Testis (tissue), 3 donors: ENCODE data around the gene CFAP157. TPM values are rescaled to one million over a fixed set of nuclear protein-coding genes. Genes with fewer than 3 reads are reported as not detected.

Experiments used
- DNase-seq: peaks from one replicate; pipeline ENCODE4 v3.0.0-alpha.2; 2019
- H3K27ac ChIP-seq, 2 donors: fragments of 200-600 bp; sonication (generic); one replicate each; pipeline ENCODE4 v1.5.1; 2019
- H3K27me3 ChIP-seq: fragments of 200-600 bp; sonication (generic); one replicate; pipeline ENCODE4 v1.5.1; 2019
- H3K36me3 ChIP-seq: fragments of 200-600 bp; sonication (generic); one replicate; pipeline ENCODE4 v1.5.1; 2017; ENCODE audit warnings: low read depth; ENCODE audit errors: missing control alignments
- H3K4me1 ChIP-seq: fragments of 200-600 bp; sonication (generic); one replicate; pipeline ENCODE4 v1.5.1; 2019
- H3K4me3 ChIP-seq, 2 donors: fragments of 200-600 bp; sonication (generic); one replicate each; pipeline ENCODE4 v1.5.1; 2017 to 2019
- H3K9me3 ChIP-seq: fragments of 200-600 bp; sonication (generic); one replicate; pipeline ENCODE4 v1.5.1; 2017
- POLR2A ChIP-seq: fragments of 450-650 bp; IDR thresholded peaks from one replicate; pipeline ENCODE4 v1.6.1; 2017; ENCODE audit warnings: antibody characterized with exemption, mild to moderate bottlenecking, moderate library complexity
- WGBS, 2 donors: methylation state at CpG; one replicate each; pipeline ENCODE4 v1.1.5; 2018; 5-methylcytosine and 5-hydroxymethylcytosine counted together
- intact Hi-C: fragments of 100-400 bp; cut with DNase I; formaldehyde crosslinking; loops from one replicate; pipeline ENCODE4 v1.15.1; 2023; ENCODE audit warnings: low total_unique reads
- polyA plus RNA-seq: library from polyadenylated mRNA; stranded (reverse); fragments of 350-450 nt; fragmentation: Illumina TruSeq; extraction: RNeasy Lipid Tissue Mini Kit (QIAGEN cat#74804); gene quantifications from one replicate; pipeline ENCODE4 v1.2.3, GENCODE V29; 2014; ENCODE audit warnings: low read depth, low replicate concordance; ENCODE audit not compliant: insufficient read depth
- total RNA-seq, 2 donors: library from RNA; depleted of rRNA; stranded (reverse); fragments of >200 nt; gene quantifications; one replicate each; pipeline ENCODE4 v1.2.3, GENCODE V29; 2016
- TF ChIP-seq, protein P1 (sequence below), 3 experiments: fragments of 450-650 bp in 2 of 3; fragments of 200-600 bp in 1 of 3; sonication (generic) in 1 of 3; IDR thresholded peaks; one replicate each; pipeline ENCODE4 v1.5.1; 2016 to 2019; ENCODE audit warnings: antibody characterized with exemption in 3 of 3, mild to moderate bottlenecking in 2 of 3, moderate library complexity in 1 of 3

The CFAP157 gene
- total and polyA plus RNA-seq, 3 donors from 2014 or later, result 11.6 to 30.6 (median 26.5) TPM

- Histone ChIP-seq H3K36me3 (no peaks in the 10 kb centered on the region), H3K27ac (no peak overlapping the region), H3K9me3 (no peaks in the 10 kb centered on the region), H3K27me3 (no peaks in the 10 kb centered on the region), H3K4me3 (no peak overlapping the region), H3K4me1 (no peaks in the 10 kb centered on the region)
- WGBS, 2 donors, result 92 to 95% methylated on average over 23 of the region's 23 CpGs
- intact Hi-C loops, result no loop called here
- DNase-seq, result no peak
- no peak for TF ChIP-seq POLR2A
- TF ChIP-seq, protein P1, sequence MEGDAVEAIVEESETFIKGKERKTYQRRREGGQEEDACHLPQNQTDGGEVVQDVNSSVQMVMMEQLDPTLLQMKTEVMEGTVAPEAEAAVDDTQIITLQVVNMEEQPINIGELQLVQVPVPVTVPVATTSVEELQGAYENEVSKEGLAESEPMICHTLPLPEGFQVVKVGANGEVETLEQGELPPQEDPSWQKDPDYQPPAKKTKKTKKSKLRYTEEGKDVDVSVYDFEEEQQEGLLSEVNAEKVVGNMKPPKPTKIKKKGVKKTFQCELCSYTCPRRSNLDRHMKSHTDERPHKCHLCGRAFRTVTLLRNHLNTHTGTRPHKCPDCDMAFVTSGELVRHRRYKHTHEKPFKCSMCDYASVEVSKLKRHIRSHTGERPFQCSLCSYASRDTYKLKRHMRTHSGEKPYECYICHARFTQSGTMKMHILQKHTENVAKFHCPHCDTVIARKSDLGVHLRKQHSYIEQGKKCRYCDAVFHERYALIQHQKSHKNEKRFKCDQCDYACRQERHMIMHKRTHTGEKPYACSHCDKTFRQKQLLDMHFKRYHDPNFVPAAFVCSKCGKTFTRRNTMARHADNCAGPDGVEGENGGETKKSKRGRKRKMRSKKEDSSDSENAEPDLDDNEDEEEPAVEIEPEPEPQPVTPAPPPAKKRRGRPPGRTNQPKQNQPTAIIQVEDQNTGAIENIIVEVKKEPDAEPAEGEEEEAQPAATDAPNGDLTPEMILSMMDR (IDR thresholded peaks at IDR 0.05), result no peak
Observed at GRCh38 chr9:127682351-127683136, 24.2 kb upstream of the CFAP157 start.

DNA sequence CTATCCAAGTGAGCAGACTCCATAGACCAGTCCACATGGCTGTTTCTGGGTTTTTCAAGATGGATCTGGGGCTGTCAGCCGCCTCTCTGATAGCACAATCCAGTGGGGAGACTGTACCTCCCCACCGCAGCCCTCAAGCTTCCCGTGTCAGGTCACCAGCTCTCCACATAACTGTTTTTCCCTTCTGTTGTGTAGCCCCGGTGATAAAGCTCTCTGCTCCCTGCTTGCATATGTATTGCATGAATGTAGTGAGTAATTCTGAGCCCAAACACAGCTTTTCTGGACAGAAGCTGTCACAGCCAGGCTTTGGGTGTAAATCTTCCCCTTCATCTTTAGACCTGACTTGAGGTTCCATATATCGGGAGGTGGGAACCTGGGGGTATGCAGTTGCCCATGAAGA, 23.1 kb upstream of the CFAP157 start:
- DNase-seq, result no peak
- Histone ChIP-seq H3K4me3 (no peak overlapping the region), H3K27me3 (no peaks in the 10 kb centered on the region), H3K4me1 (no peaks in the 10 kb centered on the region), H3K36me3 (no peaks in the 10 kb centered on the region), H3K9me3 (no peaks in the 10 kb centered on the region), H3K27ac (no peak overlapping the region)
- no peak for TF ChIP-seq POLR2A
- TF ChIP-seq, protein P1 (IDR thresholded peaks at IDR 0.05), result no peak
- 91 to 92% methylated on average over 5 of the region's 5 CpGs for whole genome bisulfite sequencing, 2 donors
- intact Hi-C loops, result no loop called here

DNA sequence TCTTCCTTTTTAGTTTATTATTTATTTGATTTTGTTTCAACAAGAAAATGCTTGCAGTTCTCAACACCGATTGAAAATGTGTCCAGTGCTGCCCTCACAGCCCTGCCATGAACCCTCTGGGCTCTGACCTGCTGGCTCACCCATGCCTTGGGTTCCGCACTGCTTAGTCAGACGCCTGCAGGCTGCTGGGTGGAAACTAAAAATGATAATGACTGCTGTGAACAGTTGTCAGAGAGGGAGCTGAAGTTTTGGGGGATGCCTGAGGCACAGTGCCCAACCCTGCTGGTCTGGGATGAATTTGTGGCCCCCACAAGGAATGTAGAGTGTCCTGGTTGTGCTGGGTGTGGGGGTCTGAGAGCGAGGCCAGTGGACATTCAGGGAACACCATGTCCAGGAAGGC, 22.2 kb upstream of the CFAP157 start:
- Histone ChIP-seq H3K27me3 (no peaks in the 10 kb centered on the region), H3K36me3 (no peaks in the 10 kb centered on the region), H3K9me3 (no peaks in the 10 kb centered on the region), H3K4me3 (no peak overlapping the region), H3K27ac (no peak overlapping the region), H3K4me1 (no peaks in the 10 kb centered on the region)
- DNase-seq, result no peak
- WGBS, 2 donors, result 83 to 89% methylated on average over 4 of the region's 4 CpGs
- intact Hi-C loops, result no loop called here
- TF ChIP-seq, protein P1 (IDR thresholded peaks at IDR 0.05), result no peak
- TF ChIP-seq POLR2A, result no peak

DNA sequence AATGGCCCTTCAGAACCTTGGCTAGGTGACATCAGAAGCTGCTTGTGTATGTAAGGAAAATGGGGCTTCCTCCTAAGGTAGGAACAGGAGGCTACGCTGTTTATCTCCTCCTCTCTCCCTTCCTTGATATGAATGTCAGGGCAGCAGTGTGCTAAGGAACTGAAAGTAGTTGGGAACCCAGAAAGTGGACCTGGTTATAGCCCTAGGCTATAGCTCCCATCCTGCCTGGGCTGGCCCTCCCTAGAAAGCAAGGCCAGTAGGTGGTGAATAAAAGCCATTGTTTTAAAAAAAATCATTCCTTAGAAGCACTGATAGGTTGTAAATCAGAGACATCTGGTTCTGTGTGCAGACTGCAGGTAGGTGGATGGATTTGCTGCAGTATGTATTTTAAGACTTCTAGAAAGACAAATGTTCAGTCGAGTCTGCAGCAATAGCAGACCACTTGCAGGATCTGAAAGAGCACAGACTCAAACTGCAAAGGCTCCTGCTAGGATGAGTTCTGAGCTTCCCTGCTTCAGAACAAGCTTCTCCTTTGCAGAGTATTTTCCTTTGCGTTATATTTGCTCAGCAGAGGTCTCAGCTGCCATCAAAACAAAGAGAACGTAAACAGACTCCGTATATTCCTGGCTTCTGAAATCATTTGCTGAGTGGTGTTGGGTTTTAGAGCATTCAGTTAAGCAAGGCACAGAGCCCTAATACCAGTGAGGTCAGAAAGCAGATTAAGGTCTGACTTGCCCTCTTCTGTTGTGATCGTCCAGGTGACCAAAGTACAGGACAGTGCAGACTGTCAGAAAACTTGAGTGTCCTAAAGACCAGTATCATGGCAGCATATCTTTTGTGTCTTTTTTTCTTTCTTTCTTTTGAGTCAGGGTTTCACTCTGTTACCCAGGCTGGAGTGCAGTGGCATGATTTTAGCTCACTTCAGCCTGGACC, 20.1 kb upstream of the CFAP157 start:
- Histone ChIP-seq H3K4me1 (no peaks in the 10 kb centered on the region), H3K36me3 (no peaks in the 10 kb centered on the region), H3K4me3 (no peak overlapping the region), H3K27ac (no peak overlapping the region), H3K9me3 (no peaks in the 10 kb centered on the region), H3K27me3 (no peaks in the 10 kb centered on the region)
- DNase-seq, result no peak
- 83 to 86% methylated on average over 6 of the region's 6 CpGs for WGBS, 2 donors
- intact Hi-C loops, result no loop called here
- TF ChIP-seq POLR2A, result no peak
- TF ChIP-seq, protein P1 (IDR thresholded peaks at IDR 0.05), result no peak
